ENCODE data around the gene HAUS5. TPM values are rescaled to one million over a fixed set of nuclear protein-coding genes. Genes with fewer than 3 reads are reported as not detected.

The HAUS5 gene
- total and polyA plus RNA-seq, 2 of the 8 experiments (the other 6 are each of a cell fraction or from before 2014, with no cell fraction given) = 13.8 to 25.7 TPM

- WGBS, 2 experiments (ENCODE audit: extremely low coverage in 1 of 2, insufficient coverage in 1 of 2, insufficient read length in 1 of 2, insufficient replicate concordance in 2 of 2, low coverage in 1 of 2, low lambda C conversion rate in 2 of 2, missing lambda C conversion rate in 1 of 2) = 3% methylated on average over 46 of the region's 46 CpGs; no CpG with 5 or more reads in 1 of the 2 experiments
- peak within 1 kb of the TSS; percentile 44; the same call in 1 of the 2 replicates for H3K27ac ChIP-seq (ENCODE audit: low read depth, low read length)
- TF ChIP-seq HDAC6 (IDR thresholded peaks at IDR 0.05; ENCODE audit: low read depth, low read length) (no peak), TBP (IDR thresholded peaks at IDR 0.05; ENCODE audit: low read depth, low read length) (peak; percentile 83), RBBP5 (IDR thresholded peaks at IDR 0.05; ENCODE audit: borderline replicate concordance, low read depth, low read length) (0 out of 2 replicates have a peak, but pooled peaks have one; percentile 66)
Measured at GRCh38 chr19:35648017-35648961, 35.8 kb downstream of the HAUS5 start, which contains the start of gene COX6B1. Gene COX6B1 (plus strand): TSS chr19:35648323. CDS start chr19:35651244, 2,921 bp downstream.

More at GRCh38 chr19:35648017-35648961, 35.8 kb downstream of the HAUS5 start, which contains the start of gene COX6B1:
- no peak within 1 kb of the TSS for H2BK120ac ChIP-seq (replicated peaks; ENCODE audit: low read depth, low read length)
- no peaks in the 10 kb centered on the region for H3K9me3 ChIP-seq (ENCODE audit: insufficient read depth in 2 of 2, low read depth in 1 of 2, low read length in 1 of 2)
- ChIA-PET POLR2A (ENCODE audit: partially characterized antibody) (interaction anchor here (0.6 to 2.7 kb wide), 19 partner anchors 8 to 203 kb away, joined by 3 to 17 read pairs (median 4); partner anchors contain the start of gene UPK1A), CTCF (ENCODE audit: partially characterized antibody) (interaction anchor here (0.7 to 1.6 kb wide), 5 partner anchors 9 to 200 kb away, joined by 3 to 9 read pairs (median 3); no protein-coding TSS in a partner anchor)
- peak within 1 kb of the TSS; percentile 9 to 88 (median 66) for H3K9ac ChIP-seq (replicated peaks in 1 of 4; ENCODE audit: extremely low read depth in 1 of 4, low read depth in 3 of 4, low read length in 3 of 4)
- H2BK12ac ChIP-seq (ENCODE audit: low read depth, low read length) = no peak within 1 kb of the TSS
- FAIRE-seq (peak; percentile 55), DNase-seq (ENCODE audit: low read depth in 1 of 2, low spot score in 2 of 2) (peak; percentile 84 to 88)
- H4K8ac ChIP-seq (ENCODE audit: extremely low read depth, insufficient read depth, low read length) = peak within 1 kb of the TSS; percentile 74
- H3K36me3 ChIP-seq (ENCODE audit: control insufficient read depth in 2 of 4, insufficient read depth in 4 of 4, low read length in 3 of 4) = peaks cover 2 to 9% (median 7%) of the 10 kb centered on the region in 4 experiments; a peak in 4 of 8 replicates
- H4K91ac ChIP-seq (replicated peaks; ENCODE audit: insufficient read length, low read length) = no peak within 1 kb of the TSS
- H3K14ac ChIP-seq (ENCODE audit: insufficient read length) = no peak within 1 kb of the TSS
- peaks cover 0 to 1% of the 10 kb centered on the region in 2 experiments for H4K20me1 ChIP-seq (replicated peaks in 1 of 2; ENCODE audit: control insufficient read depth in 1 of 2, insufficient read depth in 2 of 2, low read length in 2 of 2)
- H2BK20ac ChIP-seq (ENCODE audit: low read length) = no peak within 1 kb of the TSS
- H2BK5ac ChIP-seq (ENCODE audit: low read depth, low read length) = peak within 1 kb of the TSS; percentile 52; the same call in 1 of the 2 replicates
- peak within 1 kb of the TSS; percentile 62 to 98 (median 92) for H3K4me3 ChIP-seq (ENCODE audit: extremely low read depth in 1 of 4, insufficient read depth in 2 of 4, low read depth in 3 of 4, low read length in 4 of 4)
- H3K79me1 ChIP-seq (ENCODE audit: low read depth, low read length) = no peaks in the 10 kb centered on the region; the same call in 1 of the 2 replicates
- peaks cover 5 to 19% of the 10 kb centered on the region in 2 experiments; a peak in 3 of 4 replicates for H3K79me2 ChIP-seq (ENCODE audit: control insufficient read depth in 1 of 2, insufficient read depth in 2 of 2, low read length in 2 of 2)
- H3K4ac ChIP-seq (replicated peaks; ENCODE audit: insufficient read length, low read depth, low read length) = no peak within 1 kb of the TSS
- H3K4me2 ChIP-seq (ENCODE audit: insufficient read depth in 1 of 2, low read depth in 2 of 2, low read length in 2 of 2) = peak within 1 kb of the TSS; percentile 86 to 95
- peaks cover 2 to 11% (median 4%) of the 10 kb centered on the region in 4 experiments; a peak in 5 of 7 replicates for H3K4me1 ChIP-seq (replicated peaks in 1 of 4; ENCODE audit: control insufficient read depth in 3 of 4, insufficient read depth in 4 of 4, low read length in 3 of 4)
- H3K18ac ChIP-seq (ENCODE audit: extremely low read depth, low read length) = peak within 1 kb of the TSS; percentile 90
- no peak within 1 kb of the TSS; the same call in 1 of the 2 replicates for H2AK5ac ChIP-seq (ENCODE audit: low read depth, low read length)
- H2AFZ ChIP-seq (ENCODE audit: low read length) = no peak within 1 kb of the TSS
- peak within 1 kb of the TSS; percentile 56 for H3K56ac ChIP-seq (replicated peaks; ENCODE audit: insufficient read length, low read depth, low read length)
- peak within 1 kb of the TSS; percentile 72 for H4K5ac ChIP-seq (ENCODE audit: insufficient read length, low read depth, low read length)
- peaks cover 18% of the 10 kb centered on the region; the same call in 1 of the 2 replicates for H3K23me2 ChIP-seq (ENCODE audit: low read depth, low read length)
- no peak within 1 kb of the TSS for H2BK15ac ChIP-seq (ENCODE audit: low read length)
- no peaks in the 10 kb centered on the region; a peak in 3 of 7 replicates for H3K27me3 ChIP-seq (replicated peaks in 1 of 4; ENCODE audit: control insufficient read depth in 3 of 4, extremely low read depth in 1 of 4, insufficient read depth in 3 of 4, low read length in 3 of 4)
- H3K23ac ChIP-seq (ENCODE audit: insufficient read length) = no peak within 1 kb of the TSS
